AG04450 (cell line): ENCODE results near the gene RNF17. TPM values are rescaled to one million over a fixed set of nuclear protein-coding genes. Genes with fewer than 3 reads are reported as not detected.
A peak's percentile ranks its signal among the peaks of the same experiment; 100 is the strongest.
"Not testable (repeated sequence)": the region's sequence is repeated elsewhere in the genome, so short reads cannot be mapped to it uniquely, and the experiment has no call there.

Experiments
- CTCF ChIA-PET: fragments of 300-600, 350-600 bp; formaldehyde crosslinking; extraction: SDS; loops from one replicate; lab custom pipeline; 2022; ENCODE audit warnings: antibody characterized with exemption, inconsistent platforms; lab: Charles Lee
- POLR2A ChIA-PET: fragments of 350-600 bp; formaldehyde crosslinking; extraction: SDS; loops from one replicate; lab custom pipeline; 2021; ENCODE audit warnings: antibody characterized with exemption, inconsistent platforms; lab: Yijun Ruan, JAX
- DNase-seq: peaks from one replicate; pipeline ENCODE4 v3.0.0-alpha.2; 2011; ENCODE audit warnings: low read depth, low spot score
- H3K27ac ChIP-seq: one replicate; pipeline ENCODE4 v1.5.1; 2012; ENCODE audit warnings: low read depth, low read length, control low read depth
- H3K27me3 ChIP-seq: one replicate; pipeline ENCODE4 v1.6.0; 2012; ENCODE audit warnings: low read length; ENCODE audit not compliant: control insufficient read depth, insufficient read depth
- H3K4me3 ChIP-seq: 2 replicates; pipeline ENCODE4 v1.5.1; 2011; ENCODE audit warnings: mild to moderate bottlenecking, low read depth, low read length, control low read depth
- H3K9me3 ChIP-seq: 2 replicates; pipeline ENCODE4 v1.5.1; 2012; ENCODE audit warnings: low read length; ENCODE audit not compliant: control insufficient read depth, insufficient read depth
- CTCF ChIP-seq: IDR thresholded peaks from 2 replicates; pipeline ENCODE4 v1.5.1; 2011; ENCODE audit warnings: low read depth, low read length, control low read depth, inconsistent platforms
- polyA plus RNA-seq: library from polyadenylated mRNA; depleted of rRNA; stranded (reverse); fragments of >200 nt; gene quantifications from 2 replicates; pipeline ENCODE4 v1.2.3, GENCODE V29; 2011

The RNF17 gene
- polyA plus RNA-seq, 1 experiment: 0.05 TPM

- no peak overlapping the region for H3K4me3 ChIP-seq
- CTCF ChIA-PET: interaction anchor here (0.6 to 2.5 kb wide), 24 partner anchors 8 to 1749 kb away, joined by 3 to 25 read pairs (median 3); partner anchors contain the start of gene ATP12A
- H3K9me3 ChIP-seq: no peaks in the 10 kb centered on the region
- peaks cover 5% of the 10 kb centered on the region for H3K27me3 ChIP-seq
- POLR2A ChIA-PET: interaction anchor here (0.7 kb wide), 1 partner anchor 191 kb away, joined by 11 read pairs; no protein-coding TSS in a partner anchor
- no peak overlapping the region for H3K27ac ChIP-seq
- peak; percentile 71 for DNase-seq
- TF ChIP-seq CTCF: peak; percentile 85
Observed at GRCh38 chr13:24727731-24728601, 36.0 kb upstream of the RNF17 start.

GRCh38 chr13:24730873-24731567 is 32.9 kb upstream of the RNF17 start:
- DNase-seq, H3K9me3 ChIP-seq, CTCF ChIA-PET, POLR2A ChIA-PET, H3K27me3 ChIP-seq, H3K4me3 ChIP-seq, H3K27ac ChIP-seq: not testable (repeated sequence)

DNA sequence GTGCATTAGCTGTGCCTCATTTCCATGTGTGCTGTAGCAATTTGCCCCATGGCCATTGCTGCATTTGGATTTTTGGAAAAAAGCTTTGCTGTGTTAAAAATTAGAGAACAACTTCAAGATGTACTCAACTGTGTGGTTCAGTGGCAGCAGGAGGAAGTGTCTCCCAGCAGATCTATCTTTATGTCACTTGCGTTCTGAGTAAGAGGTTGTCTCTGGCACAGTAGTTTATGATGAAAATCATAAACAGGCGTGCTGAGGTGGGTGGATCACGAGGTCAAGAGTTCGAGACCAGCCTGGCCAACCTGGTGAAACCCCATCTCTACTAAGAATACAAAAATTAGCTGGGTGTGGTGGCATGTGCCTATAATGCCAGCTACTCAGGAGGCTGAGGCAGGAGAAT is 29.0 kb upstream of the RNF17 start:
- no peaks in the 10 kb centered on the region for H3K9me3 ChIP-seq
- ChIA-PET CTCF (no interaction called here), POLR2A (no interaction called here)
- DNase-seq: no peak
- H3K27me3 ChIP-seq: no peaks in the 10 kb centered on the region
- no peak overlapping the region for H3K4me3 ChIP-seq
- no peak overlapping the region for H3K27ac ChIP-seq
- no peak for TF ChIP-seq CTCF

- no peak for TF ChIP-seq CTCF
- Histone ChIP-seq H3K27me3 (no peaks in the 10 kb centered on the region), H3K27ac (no peak overlapping the region), H3K4me3 (no peak overlapping the region), H3K9me3 (no peaks in the 10 kb centered on the region)
- no peak for DNase-seq
- ChIA-PET CTCF (no interaction called here), POLR2A (no interaction called here)
Observed at GRCh38 chr13:24737042-24737441, 26.9 kb upstream of the RNF17 start.

DNA sequence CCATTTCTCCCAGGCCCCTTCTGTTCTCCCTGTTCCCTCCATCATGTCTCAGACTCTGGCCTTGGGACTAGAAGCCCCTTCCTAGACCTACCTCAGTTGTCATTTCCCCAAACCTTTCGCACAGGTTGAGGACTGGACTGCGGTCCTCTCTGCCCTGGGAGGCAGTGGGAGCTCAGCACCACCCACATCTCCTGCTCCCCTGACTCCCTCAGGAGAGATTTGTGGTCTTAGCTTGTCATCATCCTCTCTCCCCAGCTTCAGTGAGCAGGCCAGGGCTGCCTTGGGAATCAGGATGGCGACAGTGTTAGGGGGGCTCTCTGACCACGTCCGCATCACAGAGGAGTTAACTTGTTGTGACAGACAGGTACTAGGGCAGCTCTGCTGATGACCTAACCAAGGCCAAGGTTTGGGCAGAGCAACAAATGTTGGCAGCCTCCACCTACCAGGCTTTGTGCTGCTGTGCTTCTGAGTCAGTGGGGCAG is 25.6 kb upstream of the RNF17 start:
- DNase-seq: no peak
- no peaks in the 10 kb centered on the region for H3K27me3 ChIP-seq
- H3K27ac ChIP-seq: no peak overlapping the region
- no peak overlapping the region for H3K4me3 ChIP-seq
- no peaks in the 10 kb centered on the region for H3K9me3 ChIP-seq
- ChIA-PET POLR2A (no interaction called here), CTCF (no interaction called here)
- no peak for TF ChIP-seq CTCF
